Measurements from ENCODE around the gene SLC24A4.

GRCh38 chr14:92309968-92310530, 12.9 kb upstream of the SLC24A4 start:
- TF ChIP-seq, protein P1, sequence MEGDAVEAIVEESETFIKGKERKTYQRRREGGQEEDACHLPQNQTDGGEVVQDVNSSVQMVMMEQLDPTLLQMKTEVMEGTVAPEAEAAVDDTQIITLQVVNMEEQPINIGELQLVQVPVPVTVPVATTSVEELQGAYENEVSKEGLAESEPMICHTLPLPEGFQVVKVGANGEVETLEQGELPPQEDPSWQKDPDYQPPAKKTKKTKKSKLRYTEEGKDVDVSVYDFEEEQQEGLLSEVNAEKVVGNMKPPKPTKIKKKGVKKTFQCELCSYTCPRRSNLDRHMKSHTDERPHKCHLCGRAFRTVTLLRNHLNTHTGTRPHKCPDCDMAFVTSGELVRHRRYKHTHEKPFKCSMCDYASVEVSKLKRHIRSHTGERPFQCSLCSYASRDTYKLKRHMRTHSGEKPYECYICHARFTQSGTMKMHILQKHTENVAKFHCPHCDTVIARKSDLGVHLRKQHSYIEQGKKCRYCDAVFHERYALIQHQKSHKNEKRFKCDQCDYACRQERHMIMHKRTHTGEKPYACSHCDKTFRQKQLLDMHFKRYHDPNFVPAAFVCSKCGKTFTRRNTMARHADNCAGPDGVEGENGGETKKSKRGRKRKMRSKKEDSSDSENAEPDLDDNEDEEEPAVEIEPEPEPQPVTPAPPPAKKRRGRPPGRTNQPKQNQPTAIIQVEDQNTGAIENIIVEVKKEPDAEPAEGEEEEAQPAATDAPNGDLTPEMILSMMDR (IDR thresholded peaks at IDR 0.05): no peak
- TF ChIP-seq POLR2A (IDR thresholded peaks at IDR 0.05): no peak

Data from testis (tissue), 2 donors.